SK-N-SH treated with all-trans-retinoic acid at 6 μM for 48 hours (cell line): ENCODE results near the gene RNF213.
"Not testable (repeated sequence)": the region's sequence is repeated elsewhere in the genome, so short reads cannot be mapped to it uniquely, and the experiment has no call there.

Source experiments
- ATAC-seq: fragments of 200-7000 bp; cut with Tn5 transposase; 3 replicates; pipeline ENCODE4 v1.9.1; 2020; ENCODE audit warnings: mild to moderate bottlenecking, moderate library complexity
- ARNTL ChIP-seq: fragments of 450-650 bp; formaldehyde crosslinking; IDR thresholded peaks from 2 replicates; pipeline ENCODE4 v1.5.0; 2020; ENCODE audit warnings: low read depth, mild to moderate bottlenecking, moderate library complexity, borderline replicate concordance
- BACH2 ChIP-seq: fragments of 250-450 bp; sonication (Bioruptor Pico); IDR thresholded peaks from 2 replicates; pipeline ENCODE4 v1.9.0; 2021; ENCODE audit warnings: mild to moderate bottlenecking, borderline replicate concordance
- CSDC2 ChIP-seq: fragments of 250-450 bp; sonication (Bioruptor Pico); IDR thresholded peaks from 2 replicates; pipeline ENCODE4 v1.5.0; 2020; ENCODE audit warnings: mild to moderate bottlenecking, moderate library complexity
- GLIS3 ChIP-seq: fragments of 250-450 bp; sonication (Bioruptor Pico); IDR thresholded peaks from 2 replicates; pipeline ENCODE4 v1.5.0; 2020; ENCODE audit warnings: mild to moderate bottlenecking, moderate library complexity
- OSR1 ChIP-seq: fragments of 250-450 bp; sonication (Bioruptor Pico); IDR thresholded peaks from 2 replicates; pipeline ENCODE4 v1.8.0; 2022; ENCODE audit warnings: moderate library complexity, mild to moderate bottlenecking, inconsistent platforms
- PATZ1 ChIP-seq: fragments of 250-450 bp; sonication (Bioruptor Pico); IDR thresholded peaks from 2 replicates; pipeline ENCODE4 v1.8.0; 2020; ENCODE audit warnings: mild to moderate bottlenecking, moderate library complexity, borderline replicate concordance
- POU6F1 ChIP-seq: fragments of 250-450 bp; sonication (Bioruptor Pico); IDR thresholded peaks from 2 replicates; pipeline ENCODE4 v1.8.0; 2021; ENCODE audit warnings: low read depth, mild to moderate bottlenecking, moderate library complexity, borderline replicate concordance
- PPARA ChIP-seq: fragments of 250-450 bp; sonication (Bioruptor Pico); IDR thresholded peaks from 2 replicates; pipeline ENCODE4 v1.5.0; 2020; ENCODE audit warnings: mild to moderate bottlenecking, borderline replicate concordance
- RARB ChIP-seq: fragments of 250-450 bp; sonication (Bioruptor Pico); IDR thresholded peaks from 2 replicates; pipeline ENCODE4 v1.8.0; 2021; ENCODE audit warnings: mild to moderate bottlenecking, moderate library complexity
- SNAI2 ChIP-seq: fragments of 250-450 bp; sonication (Bioruptor Pico); IDR thresholded peaks from 2 replicates; pipeline ENCODE4 v1.5.0; 2020; ENCODE audit warnings: mild to moderate bottlenecking, moderate library complexity
- TCF4 ChIP-seq: fragments of 250-450 bp; sonication (Bioruptor Pico); IDR thresholded peaks from 2 replicates; pipeline ENCODE4 v1.8.0; 2021; ENCODE audit warnings: mild to moderate bottlenecking, moderate library complexity, borderline replicate concordance
- TOX ChIP-seq: fragments of 250-450 bp; sonication (Bioruptor Pico); IDR thresholded peaks from 2 replicates; pipeline ENCODE4 v1.8.0; 2021; ENCODE audit warnings: mild to moderate bottlenecking, moderate library complexity, borderline replicate concordance
- ZC3H10 ChIP-seq: fragments of 250-450 bp; sonication (Bioruptor Pico); IDR thresholded peaks from 2 replicates; pipeline ENCODE4 v1.5.1; 2021; ENCODE audit warnings: mild to moderate bottlenecking, moderate library complexity
- ZFP3 ChIP-seq: fragments of 250-450 bp; sonication (Bioruptor Pico); IDR thresholded peaks from 2 replicates; pipeline ENCODE4 v1.5.0; 2020; ENCODE audit warnings: mild to moderate bottlenecking, moderate library complexity
- ZFP30 ChIP-seq: fragments of 450-650 bp; formaldehyde crosslinking; IDR thresholded peaks from 2 replicates; pipeline ENCODE4 v1.5.0; 2022; ENCODE audit warnings: mild to moderate bottlenecking, moderate library complexity
- ZNF70 ChIP-seq: fragments of 450-650 bp; formaldehyde crosslinking; IDR thresholded peaks from 2 replicates; pipeline ENCODE4 v1.5.0; 2020; ENCODE audit warnings: mild to moderate bottlenecking, moderate library complexity
- TF ChIP-seq, protein P1 (sequence below): fragments of 250-450 bp; sonication (Bioruptor Pico); IDR thresholded peaks from 2 replicates; pipeline ENCODE4 v1.5.1; 2020; ENCODE audit warnings: low read depth, mild to moderate bottlenecking, moderate library complexity
- TF ChIP-seq, protein P2 (sequence below): fragments of 250-450 bp; sonication (Bioruptor Pico); IDR thresholded peaks from 2 replicates; pipeline ENCODE4 v1.5.1; 2021; ENCODE audit warnings: mild to moderate bottlenecking, moderate library complexity
- TF ChIP-seq, protein P3 (sequence below): fragments of 250-450 bp; sonication (Bioruptor Pico); IDR thresholded peaks from 2 replicates; pipeline ENCODE4 v1.5.0; 2020; ENCODE audit warnings: mild to moderate bottlenecking, moderate library complexity

Gene RNF213

GRCh38 chr17:80396157-80397033, 135.7 kb downstream of the RNF213 start:
- no peak; the same call in 2 of the 3 replicates for ATAC-seq
- TF ChIP-seq TCF4 (CRISPR knock-in tag) (no peak), CSDC2 (CRISPR knock-in tag) (no peak), ARNTL (no peak), GLIS3 (CRISPR knock-in tag) (no peak), ZC3H10 (no peak), ZFP3 (no peak), TOX (CRISPR knock-in tag) (no peak), OSR1 (CRISPR knock-in tag) (no peak)
- TF ChIP-seq, protein P1, sequence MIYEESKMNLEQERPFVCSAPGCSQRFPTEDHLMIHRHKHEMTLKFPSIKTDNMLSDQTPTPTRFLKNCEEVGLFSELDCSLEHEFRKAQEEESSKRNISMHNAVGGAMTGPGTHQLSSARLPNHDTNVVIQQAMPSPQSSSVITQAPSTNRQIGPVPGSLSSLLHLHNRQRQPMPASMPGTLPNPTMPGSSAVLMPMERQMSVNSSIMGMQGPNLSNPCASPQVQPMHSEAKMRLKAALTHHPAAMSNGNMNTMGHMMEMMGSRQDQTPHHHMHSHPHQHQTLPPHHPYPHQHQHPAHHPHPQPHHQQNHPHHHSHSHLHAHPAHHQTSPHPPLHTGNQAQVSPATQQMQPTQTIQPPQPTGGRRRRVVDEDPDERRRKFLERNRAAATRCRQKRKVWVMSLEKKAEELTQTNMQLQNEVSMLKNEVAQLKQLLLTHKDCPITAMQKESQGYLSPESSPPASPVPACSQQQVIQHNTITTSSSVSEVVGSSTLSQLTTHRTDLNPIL = no peak

GRCh38 chr17:80397034-80397387, 136.4 kb downstream of the RNF213 start:
- ATAC-seq = peak; percentile 25; the same call in 1 of the 3 replicates
- TF ChIP-seq ZFP30 = no peak
- TF ChIP-seq GLIS3 (CRISPR knock-in tag) = no peak
- no peak for TF ChIP-seq ARNTL
- TF ChIP-seq, protein P2, sequence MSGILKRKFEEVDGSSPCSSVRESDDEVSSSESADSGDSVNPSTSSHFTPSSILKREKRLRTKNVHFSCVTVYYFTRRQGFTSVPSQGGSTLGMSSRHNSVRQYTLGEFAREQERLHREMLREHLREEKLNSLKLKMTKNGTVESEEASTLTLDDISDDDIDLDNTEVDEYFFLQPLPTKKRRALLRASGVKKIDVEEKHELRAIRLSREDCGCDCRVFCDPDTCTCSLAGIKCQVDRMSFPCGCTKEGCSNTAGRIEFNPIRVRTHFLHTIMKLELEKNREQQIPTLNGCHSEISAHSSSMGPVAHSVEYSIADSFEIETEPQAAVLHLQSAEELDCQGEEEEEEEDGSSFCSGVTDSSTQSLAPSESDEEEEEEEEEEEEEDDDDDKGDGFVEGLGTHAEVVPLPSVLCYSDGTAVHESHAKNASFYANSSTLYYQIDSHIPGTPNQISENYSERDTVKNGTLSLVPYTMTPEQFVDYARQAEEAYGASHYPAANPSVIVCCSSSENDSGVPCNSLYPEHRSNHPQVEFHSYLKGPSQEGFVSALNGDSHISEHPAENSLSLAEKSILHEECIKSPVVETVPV = no peak
- TF ChIP-seq, all 23 proteins: peak for 0

DNA sequence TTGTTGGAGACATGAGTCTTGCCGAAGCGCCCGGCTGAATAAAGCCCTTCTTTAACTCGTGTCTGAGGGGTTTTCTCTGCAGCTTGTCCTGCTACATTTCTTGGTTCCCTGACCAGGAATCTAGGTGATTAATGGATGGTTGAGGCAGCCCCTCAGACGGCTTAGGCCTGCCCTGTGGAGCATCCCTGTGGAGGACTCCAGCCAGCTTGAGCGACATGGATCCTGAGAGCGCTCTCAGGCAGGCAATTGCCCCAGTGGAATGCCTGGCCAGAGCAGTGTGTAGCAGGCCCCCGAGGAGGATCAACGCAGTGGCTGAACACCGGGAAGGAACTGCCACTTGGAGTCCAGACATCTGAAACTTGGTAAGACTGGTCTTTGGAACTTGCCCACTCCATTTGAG, 137.0 kb downstream of the RNF213 start:
- TF ChIP-seq PATZ1 (CRISPR knock-in tag) (no peak), RARB (CRISPR knock-in tag) (no peak), ZFP3 (no peak), CSDC2 (CRISPR knock-in tag) (no peak), BACH2 (CRISPR knock-in tag) (no peak), ZFP30 (no peak), POU6F1 (CRISPR knock-in tag) (no peak), OSR1 (CRISPR knock-in tag) (no peak), TOX (CRISPR knock-in tag) (no peak), ZC3H10 (no peak), SNAI2 (no peak), PPARA (CRISPR knock-in tag) (no peak), ZNF70 (no peak)
- TF ChIP-seq, protein P3, sequence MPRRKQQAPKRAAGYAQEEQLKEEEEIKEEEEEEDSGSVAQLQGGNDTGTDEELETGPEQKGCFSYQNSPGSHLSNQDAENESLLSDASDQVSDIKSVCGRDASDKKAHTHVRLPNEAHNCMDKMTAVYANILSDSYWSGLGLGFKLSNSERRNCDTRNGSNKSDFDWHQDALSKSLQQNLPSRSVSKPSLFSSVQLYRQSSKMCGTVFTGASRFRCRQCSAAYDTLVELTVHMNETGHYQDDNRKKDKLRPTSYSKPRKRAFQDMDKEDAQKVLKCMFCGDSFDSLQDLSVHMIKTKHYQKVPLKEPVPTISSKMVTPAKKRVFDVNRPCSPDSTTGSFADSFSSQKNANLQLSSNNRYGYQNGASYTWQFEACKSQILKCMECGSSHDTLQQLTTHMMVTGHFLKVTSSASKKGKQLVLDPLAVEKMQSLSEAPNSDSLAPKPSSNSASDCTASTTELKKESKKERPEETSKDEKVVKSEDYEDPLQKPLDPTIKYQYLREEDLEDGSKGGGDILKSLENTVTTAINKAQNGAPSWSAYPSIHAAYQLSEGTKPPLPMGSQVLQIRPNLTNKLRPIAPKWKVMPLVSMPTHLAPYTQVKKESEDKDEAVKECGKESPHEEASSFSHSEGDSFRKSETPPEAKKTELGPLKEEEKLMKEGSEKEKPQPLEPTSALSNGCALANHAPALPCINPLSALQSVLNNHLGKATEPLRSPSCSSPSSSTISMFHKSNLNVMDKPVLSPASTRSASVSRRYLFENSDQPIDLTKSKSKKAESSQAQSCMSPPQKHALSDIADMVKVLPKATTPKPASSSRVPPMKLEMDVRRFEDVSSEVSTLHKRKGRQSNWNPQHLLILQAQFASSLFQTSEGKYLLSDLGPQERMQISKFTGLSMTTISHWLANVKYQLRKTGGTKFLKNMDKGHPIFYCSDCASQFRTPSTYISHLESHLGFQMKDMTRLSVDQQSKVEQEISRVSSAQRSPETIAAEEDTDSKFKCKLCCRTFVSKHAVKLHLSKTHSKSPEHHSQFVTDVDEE (CRISPR knock-in tag) = no peak
- TF ChIP-seq, protein P2 = no peak

DNA sequence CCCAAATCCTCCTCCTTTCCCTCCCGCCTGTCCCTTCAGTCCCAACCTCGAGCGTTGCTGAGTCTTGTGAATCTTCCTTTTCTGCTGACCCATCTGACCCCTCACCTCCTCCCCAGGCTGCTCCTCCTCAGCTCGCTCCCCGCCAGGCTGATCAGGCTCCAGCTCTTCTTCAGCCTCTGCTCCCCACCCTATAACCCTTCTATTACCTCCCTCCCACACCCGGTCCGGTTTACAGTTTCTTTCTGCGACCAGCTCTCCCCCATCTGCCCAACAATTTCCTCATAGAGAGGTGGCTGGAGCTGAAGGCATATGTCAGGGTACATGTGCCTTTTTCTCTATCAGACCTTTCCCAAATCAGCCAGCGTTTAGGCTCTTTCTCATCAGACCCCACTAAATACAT, 140.4 kb downstream of the RNF213 start:
- not testable (repeated sequence) for ATAC-seq

More for the DNA sequence above, 137.0 kb downstream of the RNF213 start:
- ATAC-seq = no peak; the same call in 2 of the 3 replicates

DNA sequence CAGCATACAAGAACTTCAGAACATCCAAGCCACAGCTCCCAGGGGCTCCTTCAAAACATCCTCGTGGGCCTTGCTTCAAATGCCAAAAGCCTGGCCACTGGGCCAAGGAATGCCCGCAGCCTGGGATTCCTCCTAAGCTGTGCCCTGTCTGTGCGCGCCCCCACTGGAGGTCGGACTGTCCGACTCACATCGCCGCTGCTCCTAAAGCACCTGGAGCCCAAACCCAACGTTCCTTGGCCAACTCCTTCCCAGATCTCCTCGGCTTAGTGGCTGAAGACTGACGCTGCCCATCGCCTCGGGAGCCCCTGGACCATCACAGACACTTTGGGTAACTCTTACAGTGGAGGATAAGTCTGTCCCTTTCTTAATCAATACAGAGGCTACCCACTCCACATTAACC, 141.4 kb downstream of the RNF213 start:
- ATAC-seq = not testable (repeated sequence)
